Suprapubic skin (tissue), 3 donors: ENCODE data around the gene DPM1.

Experiments used
- POLR2A ChIP-seq, 2 donors: fragments of 450-650 bp; IDR thresholded peaks; one replicate each; pipeline ENCODE4 v1.6.1; 2017; ENCODE audit warnings: antibody characterized with exemption in 2 of 2, mild to moderate bottlenecking in 2 of 2, moderate library complexity in 2 of 2
- TF ChIP-seq, protein P1 (sequence below), 2 donors: fragments of 200-600 bp in 1 of 2; fragments of 450-650 bp in 1 of 2; sonication (generic) in 1 of 2; IDR thresholded peaks; one replicate each; pipeline ENCODE4 v1.5.1; 2016 to 2019; ENCODE audit warnings: antibody characterized with exemption in 2 of 2, mild to moderate bottlenecking in 1 of 2, moderate library complexity in 1 of 2

DNA sequence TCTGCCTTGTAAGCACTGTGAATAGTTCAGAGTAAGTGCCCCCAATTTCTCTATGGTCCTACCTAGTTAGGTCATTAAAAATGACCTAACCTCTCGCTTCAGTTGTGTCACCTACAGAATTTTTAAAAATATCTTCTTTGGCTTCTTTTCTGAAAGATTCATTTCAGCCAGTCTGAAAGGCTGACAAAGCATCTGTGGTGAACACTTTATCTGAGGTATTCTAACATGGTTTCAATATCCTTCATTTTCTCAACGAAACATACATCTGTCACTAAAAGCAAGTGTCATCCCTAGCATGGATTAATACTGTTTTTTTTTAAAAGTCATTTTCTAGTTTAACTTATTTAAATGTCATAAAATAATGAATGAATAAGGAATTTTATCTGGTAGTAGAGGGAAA, 5.1 kb downstream of the DPM1 start:
- TF ChIP-seq, protein P1, sequence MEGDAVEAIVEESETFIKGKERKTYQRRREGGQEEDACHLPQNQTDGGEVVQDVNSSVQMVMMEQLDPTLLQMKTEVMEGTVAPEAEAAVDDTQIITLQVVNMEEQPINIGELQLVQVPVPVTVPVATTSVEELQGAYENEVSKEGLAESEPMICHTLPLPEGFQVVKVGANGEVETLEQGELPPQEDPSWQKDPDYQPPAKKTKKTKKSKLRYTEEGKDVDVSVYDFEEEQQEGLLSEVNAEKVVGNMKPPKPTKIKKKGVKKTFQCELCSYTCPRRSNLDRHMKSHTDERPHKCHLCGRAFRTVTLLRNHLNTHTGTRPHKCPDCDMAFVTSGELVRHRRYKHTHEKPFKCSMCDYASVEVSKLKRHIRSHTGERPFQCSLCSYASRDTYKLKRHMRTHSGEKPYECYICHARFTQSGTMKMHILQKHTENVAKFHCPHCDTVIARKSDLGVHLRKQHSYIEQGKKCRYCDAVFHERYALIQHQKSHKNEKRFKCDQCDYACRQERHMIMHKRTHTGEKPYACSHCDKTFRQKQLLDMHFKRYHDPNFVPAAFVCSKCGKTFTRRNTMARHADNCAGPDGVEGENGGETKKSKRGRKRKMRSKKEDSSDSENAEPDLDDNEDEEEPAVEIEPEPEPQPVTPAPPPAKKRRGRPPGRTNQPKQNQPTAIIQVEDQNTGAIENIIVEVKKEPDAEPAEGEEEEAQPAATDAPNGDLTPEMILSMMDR (IDR thresholded peaks at IDR 0.05): no peak
- TF ChIP-seq POLR2A (IDR thresholded peaks at IDR 0.05): no peak
